SU-DHL-6 (cell line): Measurements from ENCODE around the gene ACAD11.

ENCODE experiments used
- CTCF ChIP-seq: fragments of 200-600 bp; sonication (generic); IDR thresholded peaks from one replicate; pipeline ENCODE4 v1.5.1; 2017; ENCODE audit warnings: antibody characterized with exemption, mild to moderate bottlenecking, low read length, moderate library complexity; ENCODE audit not compliant: insufficient read depth, poor library complexity, severe bottlenecking
- EZH2phosphoT487 ChIP-seq: fragments of 200-600 bp; sonication (generic), shearing (Covaris generic); conservative IDR thresholded peaks from 2 replicates; pipeline ENCODE4 v1.6.1; 2018; ENCODE audit warnings: mild to moderate bottlenecking, antibody characterized with exemption, low read length, moderate library complexity, mixed read lengths

GRCh38 chr3:132629928-132630327 is 29.7 kb downstream of the ACAD11 start:
- TF ChIP-seq CTCF (no peak), EZH2phosphoT487 (no peak)
